C4-2B (cell line): ENCODE measurements around the gene ITPR2.

Experiments used
- CTCF ChIP-seq: fragments of 450-650 bp; conservative IDR thresholded peaks from 2 replicates; pipeline ENCODE4 v1.5.1; 2017; ENCODE audit warnings: mild to moderate bottlenecking
- ZFX ChIP-seq: fragments of 450-650 bp; IDR thresholded peaks from 2 replicates; pipeline ENCODE4 v1.6.1; 2017

GRCh38 chr12:26806556-26806955 is 26.4 kb downstream of the ITPR2 start:
- TF ChIP-seq CTCF (no peak), ZFX (no peak)
